Mesodermal cell (in vitro differentiated cells): ENCODE data around the gene ADRA2A.
A peak's percentile ranks its signal among the peaks of the same experiment; 100 is the strongest.

ENCODE experiments used
- H3K27ac ChIP-seq: 2 replicates; pipeline ENCODE4 v1.7.0; 2013; ENCODE audit warnings: mild to moderate bottlenecking, low read depth, low read length, moderate library complexity; ENCODE audit not compliant: severe bottlenecking
- H3K36me3 ChIP-seq: 2 replicates; pipeline ENCODE4 v1.7.1; 2013; ENCODE audit warnings: mild to moderate bottlenecking, low read length, moderate library complexity; ENCODE audit not compliant: control insufficient read depth, insufficient read depth
- H3K4me1 ChIP-seq: one replicate; pipeline ENCODE4 v1.7.1; 2013; ENCODE audit warnings: mild to moderate bottlenecking, low read length; ENCODE audit not compliant: insufficient read depth, control insufficient read depth, poor library complexity, severe bottlenecking
- H3K4me3 ChIP-seq: 2 replicates; pipeline ENCODE4 v1.7.0; 2013; ENCODE audit warnings: low read length, control low read depth, mild to moderate bottlenecking; ENCODE audit not compliant: insufficient read depth, poor library complexity, severe bottlenecking; ENCODE audit errors: extremely low read depth
- H3K9me3 ChIP-seq: 2 replicates; pipeline ENCODE4 v1.7.1; 2013; ENCODE audit warnings: mild to moderate bottlenecking, low read length, moderate library complexity; ENCODE audit not compliant: control insufficient read depth
- WGBS, 2 experiments: methylation state at CpG; one replicate each; pipeline ENCODE4 v1.1.5; 2013; ENCODE audit warnings: missing lambda C conversion rate in 2 of 2; ENCODE audit not compliant: insufficient coverage in 2 of 2; 5-methylcytosine and 5-hydroxymethylcytosine counted together

The ADRA2A gene

DNA sequence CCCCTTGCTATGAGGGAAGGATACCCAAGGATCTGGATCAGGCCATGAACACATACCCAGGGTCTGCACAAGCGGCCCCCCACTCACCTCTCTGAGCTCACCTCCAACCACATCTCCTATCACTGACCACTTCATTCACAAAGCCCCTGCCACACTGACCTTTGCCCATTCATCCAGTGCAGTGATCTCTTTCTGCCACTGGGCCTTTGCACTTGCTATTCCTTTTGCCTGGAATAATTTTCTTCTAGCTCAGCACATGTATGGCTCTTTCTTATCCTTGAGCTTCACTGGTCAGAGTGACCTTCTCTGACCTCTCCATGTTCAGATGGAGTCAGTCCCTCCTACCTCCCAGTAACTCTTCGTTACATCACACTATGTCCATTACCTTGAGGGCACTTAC, 48.3 kb downstream of the ADRA2A start:
- WGBS, 2 experiments = 80 to 88% methylated on average over 1 of the region's 2 CpGs
- no peak overlapping the region for H3K4me3 ChIP-seq
- H3K9me3 ChIP-seq = no peaks in the 10 kb centered on the region
- no peaks in the 10 kb centered on the region for H3K4me1 ChIP-seq
- no peaks in the 10 kb centered on the region for H3K36me3 ChIP-seq
- H3K27ac ChIP-seq = no peak overlapping the region

DNA sequence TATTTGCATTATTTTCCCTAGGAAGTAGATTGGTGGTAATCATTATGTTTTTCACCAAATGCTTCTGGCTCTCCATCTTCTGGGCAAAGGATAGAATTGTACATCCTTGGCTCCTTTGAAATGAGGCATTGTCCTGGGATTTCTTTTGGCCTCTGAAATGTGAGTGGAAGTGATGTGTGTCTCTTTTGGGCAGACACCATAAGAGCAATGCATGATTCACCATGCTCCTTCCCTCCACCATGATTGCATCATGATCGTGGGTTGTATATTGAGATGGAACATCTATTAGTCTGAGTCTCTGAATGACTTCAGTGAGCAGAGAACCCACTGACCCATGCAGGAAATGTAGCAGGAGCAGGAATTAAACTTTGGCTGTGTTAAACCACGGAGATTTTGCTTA, 49.2 kb downstream of the ADRA2A start:
- H3K36me3 ChIP-seq = no peaks in the 10 kb centered on the region
- H3K4me3 ChIP-seq = no peak overlapping the region
- H3K9me3 ChIP-seq = no peaks in the 10 kb centered on the region
- WGBS, 2 experiments = 50 to 95% methylated on average over 1 of the region's 2 CpGs
- H3K4me1 ChIP-seq = no peaks in the 10 kb centered on the region
- H3K27ac ChIP-seq = no peak overlapping the region

DNA sequence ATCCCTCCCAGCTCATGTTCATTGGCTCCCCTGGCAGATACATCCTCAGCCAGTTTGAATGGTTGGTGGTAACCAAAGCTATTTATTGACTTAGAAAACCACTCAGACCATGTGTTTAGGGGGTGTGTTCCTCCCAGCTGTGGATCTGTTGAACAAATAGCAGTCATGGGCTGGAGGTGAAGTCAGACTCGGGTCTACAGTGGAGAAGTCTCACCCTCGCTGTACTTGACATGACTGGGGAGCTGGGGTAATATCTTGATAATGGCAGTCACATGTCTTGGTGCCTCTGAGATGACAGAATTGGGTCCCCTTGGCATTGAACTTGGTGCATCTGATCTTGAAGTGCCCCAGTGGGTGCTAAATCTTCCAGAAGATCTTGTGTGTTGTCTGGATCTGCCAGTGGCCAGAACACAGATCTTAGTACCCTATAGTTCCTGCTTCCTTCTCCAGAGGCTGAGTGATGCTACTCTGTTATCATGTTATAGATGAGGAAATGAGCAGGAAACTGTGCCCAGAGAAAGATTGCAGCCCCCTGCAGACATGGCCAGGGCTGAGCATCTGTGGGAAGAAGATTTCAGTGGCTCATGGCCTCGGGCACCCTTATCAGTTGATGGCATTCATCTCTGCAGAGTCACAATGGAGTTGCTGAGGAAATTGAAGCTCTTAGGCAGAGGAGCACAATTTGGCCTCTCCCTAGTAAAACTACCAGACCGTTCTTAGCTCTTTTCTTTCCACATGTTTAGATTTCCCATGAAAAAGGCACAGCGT, 50.4 kb downstream of the ADRA2A start:
- 81% methylated on average over 3 to 4 of the region's 5 CpGs for WGBS, 2 experiments
- Histone ChIP-seq H3K4me1 (no peaks in the 10 kb centered on the region), H3K9me3 (no peaks in the 10 kb centered on the region), H3K27ac (no peak overlapping the region), H3K4me3 (no peak overlapping the region), H3K36me3 (no peaks in the 10 kb centered on the region)

DNA sequence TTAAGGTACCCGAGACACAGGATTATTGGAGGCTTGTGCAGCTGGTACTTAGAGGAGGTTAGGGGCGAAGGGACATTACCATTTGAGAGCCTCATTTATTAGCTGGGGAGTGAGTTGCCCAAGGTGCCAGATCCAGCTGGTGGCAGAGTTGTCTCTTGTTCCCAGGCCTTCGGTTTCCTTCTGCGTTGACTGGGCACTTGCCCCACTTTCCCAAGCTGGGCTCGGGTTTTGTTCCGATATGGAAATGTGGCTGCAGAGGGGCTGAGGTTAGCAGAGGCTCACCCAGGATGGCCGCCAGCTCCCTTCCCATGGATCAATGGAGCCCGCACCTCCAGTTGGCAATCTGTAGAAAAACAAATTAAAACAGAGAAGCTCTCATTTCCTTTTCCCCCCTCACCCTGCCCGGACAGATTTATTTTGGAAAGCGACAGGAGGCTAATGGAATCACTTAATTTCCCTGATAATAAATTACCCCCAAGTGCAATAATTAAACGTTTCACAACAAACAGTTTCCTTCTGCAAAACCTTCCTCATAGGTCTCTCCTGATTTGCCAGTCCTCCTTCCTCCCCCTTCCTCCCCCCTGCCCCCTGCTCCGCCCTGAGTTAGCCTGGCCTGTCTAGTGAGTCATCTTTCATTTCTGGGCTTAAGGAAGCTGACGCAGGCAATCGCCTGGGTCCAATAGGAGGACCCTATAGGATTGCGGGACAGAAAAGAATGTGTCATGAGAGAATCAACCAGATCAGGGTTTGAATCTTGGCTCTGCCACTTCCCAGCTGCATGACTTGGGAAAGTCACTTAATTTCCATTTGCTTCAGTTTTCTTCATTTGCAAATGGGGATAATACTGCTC, 51.7 kb downstream of the ADRA2A start:
- Histone ChIP-seq H3K4me3 (no peak overlapping the region), H3K27ac (peak overlapping the region; percentile 20)
- 71 to 72% methylated on average over 11 to 13 of the region's 15 CpGs for WGBS, 2 experiments

DNA sequence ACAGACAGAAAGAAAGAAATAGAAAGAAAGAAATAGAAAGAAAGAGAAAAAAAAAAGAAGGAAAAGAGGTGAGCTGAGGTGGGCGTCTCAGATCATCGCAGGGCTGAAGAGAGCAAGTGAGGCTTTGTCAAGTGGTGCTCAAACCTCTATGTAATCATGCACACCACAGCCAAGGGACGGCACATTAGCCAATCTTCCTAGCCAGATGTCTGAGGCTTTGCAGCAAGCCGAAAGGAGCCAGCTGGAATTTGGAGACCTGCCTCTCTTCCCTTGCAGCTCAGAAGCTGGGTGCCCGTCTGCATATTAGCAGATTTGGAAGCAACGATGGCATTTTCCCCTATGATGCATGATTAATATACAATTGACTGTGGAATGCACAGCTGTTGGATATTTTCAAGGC, 52.5 kb downstream of the ADRA2A start:
- 82 to 95% methylated on average over 3 to 4 of the region's 6 CpGs for WGBS, 2 experiments
- Histone ChIP-seq H3K4me1 (no peaks in the 10 kb centered on the region), H3K36me3 (no peaks in the 10 kb centered on the region), H3K27ac (no peak overlapping the region), H3K4me3 (no peak overlapping the region), H3K9me3 (no peaks in the 10 kb centered on the region)

More for the DNA sequence above, 51.7 kb downstream of the ADRA2A start:
- Histone ChIP-seq H3K36me3 (no peaks in the 10 kb centered on the region), H3K4me1 (no peaks in the 10 kb centered on the region), H3K9me3 (no peaks in the 10 kb centered on the region)

DNA sequence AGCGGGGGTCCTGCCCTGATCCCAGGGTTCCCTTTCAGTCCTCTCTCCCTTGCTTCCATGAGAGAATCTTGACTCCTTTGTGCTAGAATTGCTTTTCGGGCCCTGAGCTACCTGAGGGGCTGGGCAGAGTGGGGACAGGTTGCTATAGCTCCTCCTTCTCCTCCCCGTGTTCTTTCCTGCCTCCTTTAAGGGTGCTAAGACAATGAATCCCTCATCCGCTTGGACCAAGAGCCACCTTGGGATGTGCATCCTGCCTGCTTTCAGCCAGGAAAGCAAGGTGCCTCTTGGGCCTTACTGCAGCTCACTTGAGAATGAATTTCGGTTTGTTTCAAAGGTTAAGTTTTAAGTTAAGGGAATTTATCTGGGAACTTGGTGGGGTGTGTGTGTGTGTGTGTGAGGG, 53.6 kb downstream of the ADRA2A start:
- WGBS, 2 experiments = 63 to 88% methylated on average over 3 to 5 of the region's 5 CpGs
- H3K4me1 ChIP-seq = no peaks in the 10 kb centered on the region
- H3K36me3 ChIP-seq = no peaks in the 10 kb centered on the region
- H3K27ac ChIP-seq = no peak overlapping the region
- H3K4me3 ChIP-seq = no peak overlapping the region
- no peaks in the 10 kb centered on the region for H3K9me3 ChIP-seq
